Measurements from ENCODE around the gene MRAS. TPM values are rescaled to one million over a fixed set of nuclear protein-coding genes. Genes with fewer than 3 reads are reported as not detected.

The MRAS gene
- total and polyA plus RNA-seq, 2 of the 8 experiments (the other 6 are each of a cell fraction or from before 2014, with no cell fraction given), result 10.6 to 16.2 TPM

GRCh38 chr3:138325990-138326389 lies 22.4 kb upstream of the MRAS start:
- Histone ChIP-seq H4K8ac (ENCODE audit: extremely low read depth, insufficient read depth, low read length) (no peak overlapping the region), H3K23me2 (ENCODE audit: low read depth, low read length) (peaks cover 5% of the 10 kb centered on the region), H2AK5ac (ENCODE audit: low read depth, low read length) (no peak overlapping the region), H4K5ac (ENCODE audit: insufficient read length, low read depth, low read length) (no peak overlapping the region), H3K79me2 (ENCODE audit: control insufficient read depth in 1 of 2, insufficient read depth in 2 of 2, low read length in 2 of 2) (no peaks in the 10 kb centered on the region), H2BK12ac (ENCODE audit: low read depth, low read length) (no peak overlapping the region), H2BK5ac (ENCODE audit: low read depth, low read length) (no peak overlapping the region), H3K79me1 (ENCODE audit: low read depth, low read length) (no peaks in the 10 kb centered on the region), H3K4me1 (replicated peaks in 1 of 4; ENCODE audit: control insufficient read depth in 3 of 4, insufficient read depth in 4 of 4, low read length in 3 of 4) (peaks cover 0 to 4% (median 2%) of the 10 kb centered on the region in 4 experiments; a peak in 3 of 7 replicates), H2BK120ac (replicated peaks; ENCODE audit: low read depth, low read length) (no peak overlapping the region), H3K4ac (replicated peaks; ENCODE audit: insufficient read length, low read depth, low read length) (no peak overlapping the region), H3K18ac (ENCODE audit: extremely low read depth, low read length) (no peak overlapping the region), H3K9me3 (ENCODE audit: insufficient read depth in 2 of 2, low read depth in 1 of 2, low read length in 1 of 2) (no peaks in the 10 kb centered on the region), H3K14ac (ENCODE audit: insufficient read length) (no peak overlapping the region), H4K91ac (replicated peaks; ENCODE audit: insufficient read length, low read length) (no peak overlapping the region), H3K23ac (ENCODE audit: insufficient read length) (no peak overlapping the region), H2BK15ac (ENCODE audit: low read length) (no peak overlapping the region), H2AFZ (ENCODE audit: low read length) (no peak overlapping the region), H3K56ac (replicated peaks; ENCODE audit: insufficient read length, low read depth, low read length) (no peak overlapping the region), H2BK20ac (ENCODE audit: low read length) (no peak overlapping the region), H3K9ac (replicated peaks in 1 of 4; ENCODE audit: extremely low read depth in 1 of 4, low read depth in 3 of 4, low read length in 3 of 4) (no peak overlapping the region), H3K4me3 (ENCODE audit: extremely low read depth in 1 of 4, insufficient read depth in 2 of 4, low read depth in 3 of 4, low read length in 4 of 4) (no peak overlapping the region), H3K27me3 (replicated peaks in 1 of 4; ENCODE audit: control insufficient read depth in 3 of 4, extremely low read depth in 1 of 4, insufficient read depth in 3 of 4, low read length in 3 of 4) (no peaks in the 10 kb centered on the region), H3K4me2 (ENCODE audit: insufficient read depth in 1 of 2, low read depth in 2 of 2, low read length in 2 of 2) (no peak overlapping the region), H3K36me3 (ENCODE audit: control insufficient read depth in 2 of 4, insufficient read depth in 4 of 4, low read length in 3 of 4) (no peaks in the 10 kb centered on the region), H4K20me1 (replicated peaks in 1 of 2; ENCODE audit: control insufficient read depth in 1 of 2, insufficient read depth in 2 of 2, low read length in 2 of 2) (no peaks in the 10 kb centered on the region), H3K27ac (ENCODE audit: low read depth, low read length) (no peak overlapping the region)
- no peak for FAIRE-seq
- no peak for DNase-seq (ENCODE audit: low read depth in 1 of 2, low spot score in 2 of 2)
- POLR2A ChIA-PET (ENCODE audit: partially characterized antibody), result no interaction called here
- no peak for TF ChIP-seq SRF (IDR thresholded peaks at IDR 0.05; ENCODE audit: low read depth, low read length)
- no peak for TF ChIP-seq CEBPB (IDR thresholded peaks at IDR 0.05; ENCODE audit: low read depth, low read length)
- CTCF ChIA-PET (ENCODE audit: partially characterized antibody), result interaction anchor here (0.7 to 1.7 kb wide), 4 partner anchors 11 to 140 kb away, joined by 3 to 5 read pairs (median 3); no protein-coding TSS in a partner anchor
